ENCODE results near the gene TSHZ2.
"Not testable (repeated sequence)": the region's sequence is repeated elsewhere in the genome, so short reads cannot be mapped to it uniquely, and the experiment has no call there.

Gene TSHZ2

GRCh38 chr20:53500651-53501050 lies 528.5 kb downstream of the TSHZ2 start:
- DNase-seq (ENCODE audit: low read depth in 2 of 2) = no peak

GRCh38 chr20:53502820-53503219 lies 530.7 kb downstream of the TSHZ2 start:
- no peak for DNase-seq (ENCODE audit: low read depth in 2 of 2)

- no peak for DNase-seq (ENCODE audit: low read depth in 2 of 2)
These were observed 531.4 kb downstream of the TSHZ2 start for GRCh38 chr20:53503517-53503919.

GRCh38 chr20:53504106-53504505 lies 531.9 kb downstream of the TSHZ2 start:
- DNase-seq (ENCODE audit: low read depth in 2 of 2) = not testable (repeated sequence)

- no peak for DNase-seq (ENCODE audit: low read depth in 2 of 2)
These were observed 538.1 kb downstream of the TSHZ2 start for GRCh38 chr20:53510262-53510661.

GRCh38 chr20:53510704-53511103 lies 538.5 kb downstream of the TSHZ2 start:
- DNase-seq (ENCODE audit: low read depth in 2 of 2) = no peak

GRCh38 chr20:53512076-53512475 lies 539.9 kb downstream of the TSHZ2 start:
- no peak for DNase-seq (ENCODE audit: low read depth in 2 of 2)

GRCh38 chr20:53513168-53513488 lies 541.0 kb downstream of the TSHZ2 start:
- no peak for DNase-seq (ENCODE audit: low read depth in 2 of 2)

- DNase-seq (ENCODE audit: low read depth in 2 of 2) = no peak
These were observed 541.5 kb downstream of the TSHZ2 start for GRCh38 chr20:53513489-53514298.

GRCh38 chr20:53515749-53516148 lies 543.6 kb downstream of the TSHZ2 start:
- no peak for DNase-seq (ENCODE audit: low read depth in 2 of 2)

- no peak for DNase-seq (ENCODE audit: low read depth in 2 of 2)
These were observed 545.0 kb downstream of the TSHZ2 start for GRCh38 chr20:53517146-53517545.

- not testable (repeated sequence) for DNase-seq (ENCODE audit: low read depth in 2 of 2)
These were observed 549.3 kb downstream of the TSHZ2 start for GRCh38 chr20:53521421-53521820.

GRCh38 chr20:53522026-53522425 lies 549.9 kb downstream of the TSHZ2 start:
- no peak for DNase-seq (ENCODE audit: low read depth in 2 of 2)

- DNase-seq (ENCODE audit: low read depth in 2 of 2) = no peak
These were observed 550.5 kb downstream of the TSHZ2 start for GRCh38 chr20:53522696-53523095.

GRCh38 chr20:53523615-53524014 lies 551.5 kb downstream of the TSHZ2 start:
- not testable (repeated sequence) for DNase-seq (ENCODE audit: low read depth in 2 of 2)

- DNase-seq (ENCODE audit: low read depth in 2 of 2) = no peak
These were observed 552.6 kb downstream of the TSHZ2 start for GRCh38 chr20:53524589-53525312.

- no peak for DNase-seq (ENCODE audit: low read depth in 2 of 2)
These were observed 555.0 kb downstream of the TSHZ2 start for GRCh38 chr20:53527196-53527595.

- no peak for DNase-seq (ENCODE audit: low read depth in 2 of 2)
These were observed 557.5 kb downstream of the TSHZ2 start for GRCh38 chr20:53529658-53530057.

- no peak for DNase-seq (ENCODE audit: low read depth in 2 of 2)
These were observed 558.3 kb downstream of the TSHZ2 start for GRCh38 chr20:53530440-53530839.

- not testable (repeated sequence) for DNase-seq (ENCODE audit: low read depth in 2 of 2)
These were observed 560.6 kb downstream of the TSHZ2 start for GRCh38 chr20:53532654-53533312.

- DNase-seq (ENCODE audit: low read depth in 2 of 2) = no peak
These were observed 561.3 kb downstream of the TSHZ2 start for GRCh38 chr20:53533500-53533899.

- DNase-seq (ENCODE audit: low read depth in 2 of 2) = no peak
These were observed 561.9 kb downstream of the TSHZ2 start for GRCh38 chr20:53534037-53534436.

GRCh38 chr20:53535878-53536277 lies 563.7 kb downstream of the TSHZ2 start:
- DNase-seq (ENCODE audit: low read depth in 2 of 2) = no peak
